GM12878 (cell line): ENCODE measurements around the gene COL15A1. TPM values are rescaled to one million over a fixed set of nuclear protein-coding genes. Genes with fewer than 3 reads are reported as not detected.

Experiments
- ATAC-seq: fragments of 200-7000 bp; cut with Tn5 transposase; 3 replicates; pipeline ENCODE4 v1.9.1; 2020; ENCODE audit warnings: mild to moderate bottlenecking, moderate library complexity
- BruUV-seq: library from RNA; stranded (reverse); fragments of 400-500 nt; replicated peaks from 2 replicates; lab custom pipeline; 2021; lab: Mats Ljungman, UMichigan
- CTCF ChIA-PET: fragments of 300-600 bp; sonication (Branson Sonifier 250); formaldehyde crosslinking; extraction: SDS; loops from one replicate; lab custom pipeline; 2021; ENCODE audit warnings: inconsistent platforms; lab: Yijun Ruan, JAX
- POLR2A ChIA-PET: fragments of 350-600 bp; formaldehyde crosslinking; extraction: SDS; loops from one replicate; lab custom pipeline; 2021; ENCODE audit warnings: inconsistent platforms; lab: Charles Lee
- RAD21 ChIA-PET: fragments of 300-600 bp; sonication (Branson Sonifier 250); formaldehyde crosslinking; loops from one replicate; lab custom pipeline; 2023; ENCODE audit warnings: antibody characterized with exemption; ENCODE audit not compliant: unreplicated experiment; lab: Charles Lee
- SMC1A ChIA-PET: fragments of 300-600 bp; sonication (Branson Sonifier 250); formaldehyde crosslinking; loops from one replicate; lab custom pipeline; 2023; ENCODE audit not compliant: unreplicated experiment, uncharacterized antibody; lab: Charles Lee
- DNase-seq: peaks from one replicate; pipeline ENCODE4 v3.0.0-alpha.2; 2011; ENCODE audit warnings: low read depth, low spot score
- FAIRE-seq: peaks from 3 replicates; lab custom pipeline; 2011; peaks lifted over from hg19 to GRCh38; lab: Jason Lieb, UNC
- H2AFZ ChIP-seq: 2 replicates; pipeline ENCODE4 v1.6.0; 2011; ENCODE audit warnings: low read depth, low read length, control low read depth; ENCODE audit not compliant: control insufficient read depth
- H3K27ac ChIP-seq: 2 replicates; pipeline ENCODE4 v1.5.1; 2011; ENCODE audit warnings: control low read depth; ENCODE audit not compliant: control insufficient read depth, insufficient read depth
- H3K27me3 ChIP-seq, 2 experiments: replicated peaks in 1 of 2; 2 replicates each; pipeline versions ENCODE4 v1.6.0 to v1.6.1; 2011; ENCODE audit warnings: low read length in 1 of 2; ENCODE audit not compliant: control insufficient read depth in 2 of 2, insufficient read depth in 2 of 2
- H3K36me3 ChIP-seq, 2 experiments: 2 replicates each; pipeline ENCODE4 v1.5.1; 2011; ENCODE audit warnings: low read length in 1 of 2; ENCODE audit not compliant: control insufficient read depth in 2 of 2, insufficient read depth in 2 of 2
- H3K4me1 ChIP-seq: 2 replicates; pipeline ENCODE4 v1.6.1; 2011; ENCODE audit warnings: mild to moderate bottlenecking, low read length, moderate library complexity, mixed read lengths; ENCODE audit not compliant: control insufficient read depth, insufficient read depth
- H3K4me2 ChIP-seq: 2 replicates; pipeline ENCODE4 v1.6.0; 2011; ENCODE audit warnings: control low read depth; ENCODE audit not compliant: control insufficient read depth, insufficient read depth
- H3K4me3 ChIP-seq: fragments of 200-600 bp; sonication (generic); 2 replicates; pipeline ENCODE4 v1.5.1; 2016
- H3K79me2 ChIP-seq: 2 replicates; pipeline ENCODE4 v1.6.0; 2011; ENCODE audit warnings: low read length; ENCODE audit not compliant: control insufficient read depth, insufficient read depth
- H3K9ac ChIP-seq: 2 replicates; pipeline ENCODE4 v1.8.0; 2011; ENCODE audit warnings: low read length, control low read depth, mixed read lengths; ENCODE audit not compliant: control insufficient read depth, insufficient read depth
- H3K9me3 ChIP-seq: replicated peaks from 3 replicates; pipeline ENCODE4 v1.5.1; 2011; ENCODE audit warnings: mild to moderate bottlenecking, low read length; ENCODE audit not compliant: control insufficient read depth, insufficient read depth
- H4K20me1 ChIP-seq: 2 replicates; pipeline ENCODE4 v1.6.0; 2011; ENCODE audit not compliant: control insufficient read depth, insufficient read depth
- CBFB ChIP-seq: IDR thresholded peaks from 2 replicates; pipeline ENCODE4 v1.6.1; 2016; ENCODE audit warnings: antibody characterized with exemption, low read depth
- CREB1 ChIP-seq: IDR thresholded peaks from 2 replicates; pipeline ENCODE4 v1.6.1; 2012; ENCODE audit warnings: low read depth, mild to moderate bottlenecking, inconsistent platforms
- EGR1 ChIP-seq, 2 experiments: IDR thresholded peaks; 1 replicate in 1 of 2; 2 replicates in 1 of 2; pipeline ENCODE4 v1.6.1; 2011 to 2012; ENCODE audit warnings: low read depth in 2 of 2, low read length in 2 of 2, borderline replicate concordance in 1 of 2, mild to moderate bottlenecking in 1 of 2, moderate library complexity in 1 of 2
- ESRRA ChIP-seq: IDR thresholded peaks from 2 replicates; pipeline ENCODE4 v1.6.1; 2012; ENCODE audit warnings: mild to moderate bottlenecking, low read length, improper control_type of control experiment
- ETV6 ChIP-seq, 2 experiments: fragments of 450-650 bp in 1 of 2; IDR thresholded peaks in 1 of 2; conservative IDR thresholded peaks in 1 of 2; 2 replicates each; pipeline ENCODE4 v1.6.1; 2014; ENCODE audit warnings: antibody characterized with exemption in 1 of 2, borderline replicate concordance in 1 of 2, low read depth in 1 of 2, mild to moderate bottlenecking in 1 of 2, moderate library complexity in 1 of 2
- HDGF ChIP-seq: fragments of 450-650 bp; IDR thresholded peaks from 2 replicates; pipeline ENCODE4 v1.6.1; 2016; ENCODE audit warnings: antibody characterized with exemption
- IRF4 ChIP-seq: IDR thresholded peaks from 2 replicates; pipeline ENCODE4 v1.6.1; 2011; ENCODE audit warnings: low read depth, low read length
- NFYA ChIP-seq: IDR thresholded peaks from 2 replicates; pipeline ENCODE4 v1.6.1; 2011; ENCODE audit warnings: low read depth, mild to moderate bottlenecking, low read length, improper control_type of control experiment, borderline replicate concordance
- POLR2AphosphoS5 ChIP-seq: IDR thresholded peaks from 2 replicates; pipeline ENCODE4 v1.6.1; 2011; ENCODE audit warnings: mild to moderate bottlenecking, low read length, inconsistent platforms
- RAD21 ChIP-seq: IDR thresholded peaks from 2 replicates; pipeline ENCODE4 v1.6.1; 2011; ENCODE audit warnings: mild to moderate bottlenecking, low read depth, low read length, moderate library complexity; ENCODE audit not compliant: insufficient read depth
- RAD51 ChIP-seq: fragments of 450-650 bp; IDR thresholded peaks from 2 replicates; pipeline ENCODE4 v1.6.1; 2016; ENCODE audit warnings: moderate library complexity, mild to moderate bottlenecking, inconsistent platforms
- RELA ChIP-seq: fragments of 450-650 bp; IDR thresholded peaks from 2 replicates; pipeline ENCODE4 v1.8.0; 2014; ENCODE audit warnings: borderline replicate concordance; ENCODE audit not compliant: partially characterized antibody
- SP1 ChIP-seq: IDR thresholded peaks from one replicate; pipeline ENCODE4 v1.6.1; 2011; ENCODE audit warnings: low read depth, low read length
- TCF12 ChIP-seq: IDR thresholded peaks from 2 replicates; pipeline ENCODE4 v1.6.1; 2011; ENCODE audit warnings: low read depth, mild to moderate bottlenecking, low read length
- WGBS: methylation state at CpG from one replicate; pipeline ENCODE4 v1.1.6; 2016; ENCODE audit warnings: low lambda C conversion rate; ENCODE audit not compliant: insufficient replicate concordance, insufficient coverage; ENCODE audit errors: missing lambda C conversion rate; 5-methylcytosine and 5-hydroxymethylcytosine counted together
- in situ Hi-C: fragments of 300-500 bp; cut with MboI; formaldehyde crosslinking; loops from 9 replicates; pipeline ENCODE4 v1.14.3; 2018; ENCODE audit warnings: mixed read lengths
- intact Hi-C: fragments of 100-400 bp; cut with micrococcal nuclease; formaldehyde crosslinking; loops from one replicate; pipeline ENCODE4 v1.14.2; 2022; ENCODE audit not compliant: unreplicated experiment
- polyA plus RNA-seq, 11 experiments: library from polyadenylated mRNA; depleted of rRNA in 4 of 11; unstranded in 6 of 11; stranded (reverse) in 5 of 11; fragments of >200 nt; fragmentation: Nextera tagmentation in 4 of 11; fragmentation: Illumina TruSeq in 1 of 11; extraction: Ambion mirVana in 4 of 11; extraction: Trizol in 1 of 11; gene quantifications; 1 replicate in 1 of 11; 2 replicates in 10 of 11; pipeline versions ENCODE4 v1.2.1 to v1.2.3, GENCODE V29; 2011 to 2016; ENCODE audit warnings: inconsistent platforms in 2 of 11, missing spikeins in 2 of 11, low read depth in 1 of 11
- total RNA-seq, 4 experiments: library from RNA; depleted of rRNA in 3 of 4; stranded (reverse); fragments of >200 nt in 3 of 4; fragmentation: Illumina TruSeq in 1 of 4; extraction: Trizol in 1 of 4; gene quantifications; 2 replicates each; pipeline versions ENCODE4 v1.2.1 to v1.2.3, GENCODE V29; 2013 to 2021

Gene COL15A1
- total and polyA plus RNA-seq, 10 of the 15 experiments (the other 5 are each of a cell fraction or from before 2014, with no cell fraction given), result 0.01 to 0.28 (median 0.06) TPM; not detected in 2

- in situ Hi-C loops (no loop called here), intact Hi-C loops (no loop called here)
- ChIA-PET POLR2A (no interaction called here), CTCF (interaction anchor here (1.3 kb wide), 1 partner anchor 8 kb away, joined by 3 read pairs; no protein-coding TSS in a partner anchor), SMC1A (no interaction called here), RAD21 (no interaction called here)
- FAIRE-seq, result no peak
- Histone ChIP-seq H3K79me2 (no peaks in the 10 kb centered on the region), H3K4me2 (no peak overlapping the region), H4K20me1 (no peaks in the 10 kb centered on the region), H3K36me3 (no peaks in the 10 kb centered on the region), H3K9me3 (no peaks in the 10 kb centered on the region), H3K4me3 (no peak overlapping the region), H3K27me3 (no peaks in the 10 kb centered on the region; a peak in 1 of 4 replicates), H2AFZ (no peak overlapping the region), H3K27ac (no peak overlapping the region), H3K4me1 (no peaks in the 10 kb centered on the region), H3K9ac (no peak overlapping the region)
- ATAC-seq, result no peak
- TF ChIP-seq RELA, result no peak
- TF ChIP-seq TCF12, result no peak
- no peak for TF ChIP-seq POLR2AphosphoS5
- TF ChIP-seq RAD51, result no peak
- TF ChIP-seq RAD21, result no peak
- no peak for TF ChIP-seq CBFB
- no peak for TF ChIP-seq ESRRA
- TF ChIP-seq SP1, result no peak
- TF ChIP-seq IRF4, result no peak
- TF ChIP-seq CREB1, result no peak
- TF ChIP-seq HDGF, result no peak
- no peak for TF ChIP-seq EGR1 (IDR thresholded peaks at IDR 0.05; ENCODE audit: borderline replicate concordance in 1 of 2, low read depth in 2 of 2, low read length in 2 of 2)
- no peak for TF ChIP-seq NFYA
- no peak for TF ChIP-seq ETV6 (conservative IDR thresholded peaks at IDR 0.05 in 1 of 2, IDR thresholded peaks at IDR 0.05 in 1 of 2; ENCODE audit: borderline replicate concordance in 1 of 2, low read depth in 1 of 2)
- WGBS, result 15% methylated on average over 2 of the region's 2 CpGs
- no TSS peak for BruUV-seq
- DNase-seq, result no peak
Observed at GRCh38 chr9:98929071-98929470, 14.6 kb upstream of the COL15A1 start.
